Thyroid gland (tissue), 4 donors: Measurements from ENCODE around the gene LMO7. TPM values are rescaled to one million over a fixed set of nuclear protein-coding genes. Genes with fewer than 3 reads are reported as not detected.
A peak's percentile ranks its signal among the peaks of the same experiment; 100 is the strongest.

Experiments used
- DNase-seq, 2 donors: peaks; one replicate each; pipeline ENCODE4 v3.0.0-alpha.2; 2019
- H3K27ac ChIP-seq, 3 donors: fragments of 200-600 bp; sonication (generic); 1 replicate in 2 of 3; 2 replicates in 1 of 3; pipeline ENCODE4 v1.5.1; 2016 to 2019; ENCODE audit warnings: mild to moderate bottlenecking in 1 of 3, moderate library complexity in 1 of 3
- H3K27me3 ChIP-seq: fragments of 200-600 bp; sonication (generic); one replicate; pipeline ENCODE4 v1.5.1; 2019
- H3K36me3 ChIP-seq, 2 donors: fragments of 200-600 bp; sonication (generic); one replicate each; pipeline ENCODE4 v1.5.1; 2016 to 2019
- H3K4me1 ChIP-seq, 2 donors: fragments of 200-600 bp; sonication (generic); one replicate each; pipeline ENCODE4 v1.5.1; 2017 to 2019
- H3K4me3 ChIP-seq, 3 donors: fragments of 200-600 bp; sonication (generic); replicated peaks in 1 of 3; 1 replicate in 2 of 3; 2 replicates in 1 of 3; pipeline ENCODE4 v1.5.1; 2016; ENCODE audit warnings: mild to moderate bottlenecking in 1 of 3
- H3K9me3 ChIP-seq: fragments of 200-600 bp; sonication (generic); one replicate; pipeline ENCODE4 v1.5.1; 2017
- CTCF ChIP-seq, 6 experiments: fragments of 200-600 bp in 3 of 6; fragments of 450-650 bp in 3 of 6; sonication (generic) in 3 of 6; IDR thresholded peaks; one replicate each; pipeline ENCODE4 v1.5.1; 2016 to 2019; ENCODE audit warnings: antibody characterized with exemption in 6 of 6, mild to moderate bottlenecking in 2 of 6, inconsistent platforms in 1 of 6, moderate library complexity in 1 of 6
- POLR2A ChIP-seq, 2 donors: fragments of 450-650 bp; IDR thresholded peaks; one replicate each; pipeline ENCODE4 v1.6.1; 2017; ENCODE audit warnings: antibody characterized with exemption in 2 of 2, mild to moderate bottlenecking in 2 of 2, moderate library complexity in 1 of 2
- WGBS, 2 donors: methylation state at CpG; one replicate each; pipeline ENCODE4 v1.1.5; 2017; 5-methylcytosine and 5-hydroxymethylcytosine counted together
- intact Hi-C: fragments of 100-400 bp; cut with DNase I; formaldehyde crosslinking; loops from one replicate; pipeline ENCODE4 v1.15.1; 2023
- total RNA-seq, 4 donors: library from RNA; depleted of rRNA; stranded (reverse); fragments of >200 nt; gene quantifications; one replicate each; pipeline ENCODE4 v1.2.3, GENCODE V29; 2016

The LMO7 gene
- total RNA-seq, 4 donors from 2014 or later, result 129 to 218 (median 185) TPM

GRCh38 chr13:75875450-75875849 is 239.3 kb downstream of the LMO7 start:
- Histone ChIP-seq H3K27me3 (no peaks in the 10 kb centered on the region), H3K9me3 (no peaks in the 10 kb centered on the region), H3K4me1 (no peaks in the 10 kb centered on the region), H3K27ac (no peak overlapping the region), H3K36me3 (no peaks in the 10 kb centered on the region), H3K4me3 (no peak overlapping the region)
- intact Hi-C loops, result loop anchor here (10.0 kb wide), 2 partner anchors 181 to 1029 kb away; no protein-coding TSS in a partner anchor
- WGBS, 2 donors, result 87 to 94% methylated on average over 1 of the region's 1 CpG
- TF ChIP-seq CTCF (IDR thresholded peaks at IDR 0.05) (no peak), POLR2A (IDR thresholded peaks at IDR 0.05) (no peak)
- DNase-seq, result no peak

- DNase-seq, result peak; percentile 56 to 62
- TF ChIP-seq POLR2A (IDR thresholded peaks at IDR 0.05), result no peak
- peak; percentile 73 to 91 (median 85) for TF ChIP-seq CTCF (IDR thresholded peaks at IDR 0.05)
- no peaks in the 10 kb centered on the region for H3K27me3 ChIP-seq
- 17 to 20% methylated on average over 11 of the region's 11 CpGs for WGBS, 2 donors
- intact Hi-C loops, result loop anchor here (10.0 kb wide), 2 partner anchors 182 to 1028 kb away; no protein-coding TSS in a partner anchor
- H3K27ac ChIP-seq, result no peak overlapping the region
- no peaks in the 10 kb centered on the region for H3K4me1 ChIP-seq
- H3K9me3 ChIP-seq, result no peaks in the 10 kb centered on the region
- no peaks in the 10 kb centered on the region for H3K36me3 ChIP-seq
- H3K4me3 ChIP-seq, result no peak overlapping the region
Observed at GRCh38 chr13:75876142-75877050, 240.3 kb downstream of the LMO7 start.

GRCh38 chr13:75877071-75877470 is 240.9 kb downstream of the LMO7 start:
- no peaks in the 10 kb centered on the region for H3K4me1 ChIP-seq
- H3K9me3 ChIP-seq, result no peaks in the 10 kb centered on the region
- no peaks in the 10 kb centered on the region for H3K27me3 ChIP-seq
- H3K27ac ChIP-seq, result no peak overlapping the region
- WGBS, 2 donors, result 92 to 94% methylated on average over 3 of the region's 3 CpGs
- no peak overlapping the region for H3K4me3 ChIP-seq
- intact Hi-C loops, result loop anchor here (10.0 kb wide), 2 partner anchors 182 to 1028 kb away; no protein-coding TSS in a partner anchor
- TF ChIP-seq POLR2A (IDR thresholded peaks at IDR 0.05), result no peak
- H3K36me3 ChIP-seq, result no peaks in the 10 kb centered on the region
- no peak for DNase-seq

DNA sequence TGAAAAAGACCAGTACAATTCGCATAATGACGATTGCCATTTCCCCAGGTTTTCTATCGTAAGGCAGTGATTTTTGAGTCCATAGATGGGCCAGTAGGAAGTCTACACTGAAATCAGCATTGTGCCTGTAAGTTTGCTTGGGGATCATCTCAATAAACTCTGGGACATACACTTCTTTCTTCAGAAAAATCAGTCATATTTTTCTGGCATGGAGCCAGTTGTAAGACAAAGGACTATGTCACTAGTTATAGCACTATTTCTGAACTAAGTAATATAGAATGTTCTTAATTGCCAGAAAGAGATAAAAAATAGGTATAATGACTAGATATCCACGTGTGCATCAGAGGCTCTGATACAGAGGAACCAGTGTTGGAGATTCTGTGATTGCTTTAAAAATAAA is 243.5 kb downstream of the LMO7 start:
- 92 to 95% methylated on average over 4 of the region's 4 CpGs for WGBS, 2 donors
- Histone ChIP-seq H3K4me3 (no peak overlapping the region), H3K36me3 (no peaks in the 10 kb centered on the region), H3K27ac (no peak overlapping the region), H3K9me3 (no peaks in the 10 kb centered on the region), H3K4me1 (no peaks in the 10 kb centered on the region), H3K27me3 (no peaks in the 10 kb centered on the region)
- no peak for DNase-seq
- intact Hi-C loops, result loop anchor here (10.0 kb wide), 3 partner anchors 145 to 1025 kb away; no protein-coding TSS in a partner anchor
- no peak for TF ChIP-seq CTCF (IDR thresholded peaks at IDR 0.05)
- no peak for TF ChIP-seq POLR2A (IDR thresholded peaks at IDR 0.05)

- WGBS, 2 donors, result 69 to 71% methylated on average over 4 of the region's 4 CpGs
- Histone ChIP-seq H3K27ac (no peak overlapping the region), H3K4me1 (no peaks in the 10 kb centered on the region), H3K4me3 (no peak overlapping the region), H3K27me3 (no peaks in the 10 kb centered on the region), H3K36me3 (no peaks in the 10 kb centered on the region), H3K9me3 (no peaks in the 10 kb centered on the region)
- TF ChIP-seq CTCF (IDR thresholded peaks at IDR 0.05) (no peak), POLR2A (IDR thresholded peaks at IDR 0.05) (no peak)
- intact Hi-C loops, result loop anchor here (10.0 kb wide), 1 partner anchor 144 kb away; no protein-coding TSS in a partner anchor
- DNase-seq, result no peak
Observed at GRCh38 chr13:75881109-75881775, 245.1 kb downstream of the LMO7 start.
